ENCODE data around the gene CYP1A2.

DNA sequence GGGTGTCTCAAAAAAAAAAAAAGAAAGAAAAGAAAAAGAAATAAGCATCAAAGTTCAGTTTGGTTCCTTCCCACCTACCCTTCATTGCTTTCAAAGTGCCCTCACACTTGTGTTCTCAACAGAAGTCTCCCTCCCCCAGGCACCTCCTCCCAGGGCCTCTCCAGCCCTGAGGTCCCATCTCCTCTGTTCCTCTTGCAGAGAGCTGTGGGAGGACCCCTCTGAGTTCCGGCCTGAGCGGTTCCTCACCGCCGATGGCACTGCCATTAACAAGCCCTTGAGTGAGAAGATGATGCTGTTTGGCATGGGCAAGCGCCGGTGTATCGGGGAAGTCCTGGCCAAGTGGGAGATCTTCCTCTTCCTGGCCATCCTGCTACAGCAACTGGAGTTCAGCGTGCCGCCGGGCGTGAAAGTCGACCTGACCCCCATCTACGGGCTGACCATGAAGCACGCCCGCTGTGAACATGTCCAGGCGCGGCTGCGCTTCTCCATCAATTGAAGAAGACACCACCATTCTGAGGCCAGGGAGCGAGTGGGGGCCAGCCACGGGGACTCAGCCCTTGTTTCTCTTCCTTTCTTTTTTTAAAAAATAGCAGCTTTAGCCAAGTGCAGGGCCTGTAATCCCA, 6.1 kb downstream of the CYP1A2 start:
- TF ChIP-seq, protein P1, sequence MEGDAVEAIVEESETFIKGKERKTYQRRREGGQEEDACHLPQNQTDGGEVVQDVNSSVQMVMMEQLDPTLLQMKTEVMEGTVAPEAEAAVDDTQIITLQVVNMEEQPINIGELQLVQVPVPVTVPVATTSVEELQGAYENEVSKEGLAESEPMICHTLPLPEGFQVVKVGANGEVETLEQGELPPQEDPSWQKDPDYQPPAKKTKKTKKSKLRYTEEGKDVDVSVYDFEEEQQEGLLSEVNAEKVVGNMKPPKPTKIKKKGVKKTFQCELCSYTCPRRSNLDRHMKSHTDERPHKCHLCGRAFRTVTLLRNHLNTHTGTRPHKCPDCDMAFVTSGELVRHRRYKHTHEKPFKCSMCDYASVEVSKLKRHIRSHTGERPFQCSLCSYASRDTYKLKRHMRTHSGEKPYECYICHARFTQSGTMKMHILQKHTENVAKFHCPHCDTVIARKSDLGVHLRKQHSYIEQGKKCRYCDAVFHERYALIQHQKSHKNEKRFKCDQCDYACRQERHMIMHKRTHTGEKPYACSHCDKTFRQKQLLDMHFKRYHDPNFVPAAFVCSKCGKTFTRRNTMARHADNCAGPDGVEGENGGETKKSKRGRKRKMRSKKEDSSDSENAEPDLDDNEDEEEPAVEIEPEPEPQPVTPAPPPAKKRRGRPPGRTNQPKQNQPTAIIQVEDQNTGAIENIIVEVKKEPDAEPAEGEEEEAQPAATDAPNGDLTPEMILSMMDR (IDR thresholded peaks at IDR 0.05; ENCODE audit: insufficient read depth, low read length, poor library complexity, severe bottlenecking): no peak
- no peak for TF ChIP-seq EZH2phosphoT487 (conservative IDR thresholded peaks at IDR 0.05; ENCODE audit: low read length)

All from SU-DHL-6 (cell line).